ENCODE results near the gene ADAMTS17. TPM values are rescaled to one million over a fixed set of nuclear protein-coding genes. Genes with fewer than 3 reads are reported as not detected.
A peak's percentile ranks its signal among the peaks of the same experiment; 100 is the strongest.

ADAMTS17 gene
- total RNA-seq, 2 experiments from 2014 or later: 0.81 to 1.0 TPM

DNA sequence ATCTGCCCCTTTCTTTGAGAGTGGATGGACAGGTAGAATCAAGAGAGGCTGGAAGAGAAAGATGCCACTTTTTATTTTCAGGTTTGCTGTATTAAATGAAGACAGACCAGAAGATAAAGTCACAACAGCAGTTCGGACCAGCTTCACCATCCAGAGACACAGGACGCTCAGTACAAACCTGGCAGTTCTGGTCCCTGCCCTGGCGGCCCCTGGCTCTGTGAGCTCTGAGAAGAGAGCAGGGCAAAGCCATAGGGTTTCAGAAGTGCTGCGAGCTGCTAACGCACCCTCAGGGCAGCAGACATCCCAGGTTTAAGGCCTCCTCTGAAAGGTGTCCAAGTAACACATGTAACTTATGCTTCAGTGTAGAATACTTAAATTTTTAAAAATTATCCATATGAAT lies 216.8 kb downstream of the ADAMTS17 start:
- intact Hi-C loops (cut with micrococcal nuclease): no loop called here

GRCh38 chr15:100124361-100124760 lies 217.4 kb downstream of the ADAMTS17 start:
- peaks cover 34% of the 10 kb centered on the region for H3K36me3 Mint-ChIP-seq (ENCODE audit: low read depth)
- no peak overlapping the region for H3K4me3 Mint-ChIP-seq
- no peak overlapping the region for H3K27ac Mint-ChIP-seq
- CTCF ChIA-PET: no interaction called here
- intact Hi-C loops (cut with micrococcal nuclease): no loop called here
- no peaks in the 10 kb centered on the region for H3K27me3 Mint-ChIP-seq (ENCODE audit: low read depth)
- H3K4me1 Mint-ChIP-seq (ENCODE audit: low read depth): no peaks in the 10 kb centered on the region
- H3K9me3 Mint-ChIP-seq: peaks cover 22% of the 10 kb centered on the region
- DNase-seq: no peak

More for the DNA sequence above, 216.8 kb downstream of the ADAMTS17 start:
- CTCF ChIA-PET: no interaction called here
- Mint-ChIP-seq H3K4me1 (ENCODE audit: low read depth) (no peaks in the 10 kb centered on the region), H3K27me3 (ENCODE audit: low read depth) (no peaks in the 10 kb centered on the region), H3K9me3 (peaks cover 16% of the 10 kb centered on the region), H3K27ac (no peak overlapping the region), H3K4me3 (no peak overlapping the region), H3K36me3 (ENCODE audit: low read depth) (peaks cover 30% of the 10 kb centered on the region)
- no peak for DNase-seq

GRCh38 chr15:100123611-100124010 lies 218.2 kb downstream of the ADAMTS17 start:
- CTCF ChIA-PET: no interaction called here
- no peak for DNase-seq
- H3K9me3 Mint-ChIP-seq: peaks cover 22% of the 10 kb centered on the region
- no peak overlapping the region for H3K4me3 Mint-ChIP-seq
- intact Hi-C loops (cut with micrococcal nuclease): no loop called here
- H3K36me3 Mint-ChIP-seq (ENCODE audit: low read depth): peaks cover 35% of the 10 kb centered on the region
- no peaks in the 10 kb centered on the region for H3K4me1 Mint-ChIP-seq (ENCODE audit: low read depth)
- H3K27ac Mint-ChIP-seq: no peak overlapping the region
- H3K27me3 Mint-ChIP-seq (ENCODE audit: low read depth): no peaks in the 10 kb centered on the region

DNA sequence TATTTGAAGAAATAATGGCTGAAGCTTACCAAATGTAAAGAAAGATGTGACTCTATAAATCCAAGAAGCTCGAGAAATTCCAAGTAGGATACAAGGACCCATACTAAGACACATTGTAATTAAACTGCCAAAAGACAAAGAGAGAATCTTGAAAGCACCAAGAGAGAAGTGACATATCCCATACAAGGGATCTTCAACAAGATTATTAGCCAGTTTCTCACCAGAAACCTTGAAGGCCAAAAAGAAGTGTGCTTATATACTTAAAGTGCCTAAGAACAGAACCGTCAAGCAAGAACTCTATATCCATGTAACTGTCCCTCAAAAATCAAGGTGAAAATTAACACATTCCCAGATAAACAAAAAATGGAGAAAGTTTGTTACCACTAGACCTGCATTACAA lies 220.5 kb downstream of the ADAMTS17 start:
- Mint-ChIP-seq H3K36me3 (ENCODE audit: low read depth) (peaks cover 33% of the 10 kb centered on the region), H3K4me3 (no peak overlapping the region), H3K27me3 (ENCODE audit: low read depth) (no peaks in the 10 kb centered on the region), H3K9me3 (peaks cover 22% of the 10 kb centered on the region), H3K27ac (no peak overlapping the region), H3K4me1 (ENCODE audit: low read depth) (no peaks in the 10 kb centered on the region)
- intact Hi-C loops (cut with micrococcal nuclease): no loop called here
- DNase-seq: no peak
- CTCF ChIA-PET: no interaction called here

- peaks cover 33% of the 10 kb centered on the region for H3K36me3 Mint-ChIP-seq (ENCODE audit: low read depth)
Observed at GRCh38 chr15:100120111-100120510, 221.7 kb downstream of the ADAMTS17 start.

DNA sequence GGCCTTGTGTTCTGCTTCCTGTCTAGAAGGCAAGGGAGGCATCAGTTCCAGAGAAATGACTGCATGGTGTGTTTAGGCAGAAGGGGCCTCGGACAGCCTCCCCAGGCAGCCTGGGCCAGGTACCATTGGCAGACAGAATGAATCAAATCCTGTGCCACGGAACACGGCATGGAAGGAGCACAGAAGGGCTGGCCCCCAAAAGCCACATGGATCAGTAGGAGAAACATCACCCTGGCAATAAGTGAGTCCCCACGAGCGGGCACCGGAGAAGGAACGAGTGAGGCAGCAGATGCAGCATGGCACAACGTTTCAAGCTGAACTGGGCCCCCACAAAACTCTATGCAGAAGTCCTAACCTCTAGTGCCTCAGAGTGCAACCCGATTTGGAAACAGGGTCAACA lies 223.2 kb downstream of the ADAMTS17 start:
- no peak overlapping the region for H3K4me3 Mint-ChIP-seq
- intact Hi-C loops (cut with micrococcal nuclease): no loop called here
- H3K27ac Mint-ChIP-seq: no peak overlapping the region
- no peak for DNase-seq
- peaks cover 22% of the 10 kb centered on the region for H3K9me3 Mint-ChIP-seq
- peaks cover 10% of the 10 kb centered on the region for H3K4me1 Mint-ChIP-seq (ENCODE audit: low read depth)
- CTCF ChIA-PET: no interaction called here
- no peaks in the 10 kb centered on the region for H3K27me3 Mint-ChIP-seq (ENCODE audit: low read depth)
- peaks cover 31% of the 10 kb centered on the region for H3K36me3 Mint-ChIP-seq (ENCODE audit: low read depth)

More at GRCh38 chr15:100120111-100120510, 221.7 kb downstream of the ADAMTS17 start:
- intact Hi-C loops (cut with micrococcal nuclease): no loop called here
- DNase-seq: no peak
- H3K4me3 Mint-ChIP-seq: no peak overlapping the region
- H3K27ac Mint-ChIP-seq: no peak overlapping the region
- CTCF ChIA-PET: interaction anchor here (1.3 kb wide), 1 partner anchor 12 kb away, joined by 3 read pairs; no protein-coding TSS in a partner anchor
- no peaks in the 10 kb centered on the region for H3K27me3 Mint-ChIP-seq (ENCODE audit: low read depth)
- peaks cover 22% of the 10 kb centered on the region for H3K9me3 Mint-ChIP-seq
- H3K4me1 Mint-ChIP-seq (ENCODE audit: low read depth): no peaks in the 10 kb centered on the region

DNA sequence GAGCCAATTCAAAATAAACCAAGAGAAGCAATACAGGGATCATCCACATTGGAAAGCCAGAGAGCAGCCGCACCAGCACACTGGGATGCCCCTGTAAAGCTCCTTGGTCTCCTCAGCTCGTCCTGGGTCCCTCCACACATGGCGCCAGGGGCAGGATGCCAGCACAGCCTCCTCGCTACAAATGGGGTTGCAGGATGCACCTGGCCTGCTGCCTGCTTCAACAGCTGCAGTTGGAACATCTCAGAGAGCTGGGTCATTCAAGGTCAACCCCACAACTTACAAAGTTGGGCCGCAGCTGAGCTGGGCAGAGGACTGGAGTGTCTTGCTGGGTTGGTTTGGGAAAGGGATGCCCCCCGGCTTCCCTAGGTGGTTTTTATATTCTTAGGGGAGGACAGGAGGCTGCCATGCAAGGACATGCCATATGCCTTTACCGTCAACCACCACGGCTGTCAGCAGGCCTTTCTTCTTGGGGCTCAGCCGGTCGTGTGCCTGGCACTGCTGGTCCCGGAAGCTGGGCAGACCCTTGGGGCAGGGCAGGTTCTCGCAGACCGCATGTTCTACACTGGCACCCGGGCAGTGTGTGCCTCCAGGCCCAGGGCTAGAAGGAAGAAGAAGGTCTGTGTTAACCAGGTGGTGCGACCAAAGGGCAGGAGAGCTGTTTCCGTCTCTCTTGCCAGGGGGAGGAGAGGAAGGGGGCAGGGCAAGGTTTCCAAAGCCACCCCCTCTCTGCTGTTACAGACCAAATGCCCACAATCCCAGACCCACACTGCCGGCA lies 225.2 kb downstream of the ADAMTS17 start:
- H3K36me3 Mint-ChIP-seq (ENCODE audit: low read depth): peaks cover 19% of the 10 kb centered on the region
- CTCF ChIA-PET: interaction anchor here (1.9 kb wide), 1 partner anchor 15 kb away, joined by 6 read pairs; no protein-coding TSS in a partner anchor
- H3K4me1 Mint-ChIP-seq (ENCODE audit: low read depth): peaks cover 24% of the 10 kb centered on the region
- H3K27ac Mint-ChIP-seq: no peak overlapping the region
- H3K4me3 Mint-ChIP-seq: no peak overlapping the region
- no peaks in the 10 kb centered on the region for H3K27me3 Mint-ChIP-seq (ENCODE audit: low read depth)
- intact Hi-C loops (cut with micrococcal nuclease): no loop called here
- peaks cover 15% of the 10 kb centered on the region for H3K9me3 Mint-ChIP-seq
- DNase-seq: no peak

GRCh38 chr15:100115711-100116090 lies 226.1 kb downstream of the ADAMTS17 start:
- CTCF ChIA-PET: interaction anchor here (1.1 to 1.9 kb wide), 2 partner anchors 10 to 16 kb away, joined by 4 to 6 read pairs; no protein-coding TSS in a partner anchor
- intact Hi-C loops (cut with micrococcal nuclease): no loop called here
- peaks cover 33% of the 10 kb centered on the region for H3K4me1 Mint-ChIP-seq (ENCODE audit: low read depth)
- no peak for DNase-seq
- no peak overlapping the region for H3K4me3 Mint-ChIP-seq
- H3K27me3 Mint-ChIP-seq (ENCODE audit: low read depth): no peaks in the 10 kb centered on the region
- H3K36me3 Mint-ChIP-seq (ENCODE audit: low read depth): peaks cover 13% of the 10 kb centered on the region
- peaks cover 9% of the 10 kb centered on the region for H3K9me3 Mint-ChIP-seq
- no peak overlapping the region for H3K27ac Mint-ChIP-seq

DNA sequence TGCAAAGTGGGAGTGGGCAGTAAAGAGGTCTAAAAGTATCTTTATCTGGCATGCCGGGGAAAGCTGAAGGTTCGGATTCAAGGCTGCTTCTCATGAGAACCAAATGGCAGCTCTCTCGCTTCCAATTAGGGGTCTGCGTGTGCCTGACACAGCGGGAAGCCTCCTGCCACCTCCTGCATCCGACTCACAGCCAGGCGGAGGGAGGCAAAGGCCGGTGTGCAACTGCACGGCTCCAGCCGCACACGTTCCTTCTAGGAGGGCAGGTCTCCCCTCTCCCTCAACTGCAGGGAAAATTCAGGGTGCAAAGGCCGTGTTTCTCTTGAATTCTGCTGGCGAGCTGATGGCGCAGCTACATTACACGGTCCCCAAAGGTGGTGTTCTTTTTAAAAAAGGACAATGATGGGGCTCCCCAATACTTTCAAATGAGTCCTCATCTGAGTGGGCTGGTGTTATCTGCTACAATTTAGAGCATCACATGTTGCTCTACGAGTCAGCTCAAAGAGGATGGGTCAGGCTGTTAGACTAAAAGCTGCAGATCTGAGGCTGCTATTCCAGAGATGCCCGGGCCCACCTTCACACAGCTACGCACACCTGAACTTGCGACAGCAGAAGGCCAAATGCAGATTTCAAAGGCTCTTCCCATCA lies 226.6 kb downstream of the ADAMTS17 start:
- Mint-ChIP-seq H3K9me3 (peaks cover 6% of the 10 kb centered on the region), H3K27ac (peak overlapping the region; percentile 16), H3K4me3 (no peak overlapping the region), H3K36me3 (ENCODE audit: low read depth) (peaks cover 8% of the 10 kb centered on the region), H3K27me3 (ENCODE audit: low read depth) (no peaks in the 10 kb centered on the region), H3K4me1 (ENCODE audit: low read depth) (peaks cover 38% of the 10 kb centered on the region)
- CTCF ChIA-PET: interaction anchor here (1.1 kb wide), 1 partner anchor 11 kb away, joined by 4 read pairs; no protein-coding TSS in a partner anchor
- no peak for DNase-seq
- intact Hi-C loops (cut with micrococcal nuclease): no loop called here

DNA sequence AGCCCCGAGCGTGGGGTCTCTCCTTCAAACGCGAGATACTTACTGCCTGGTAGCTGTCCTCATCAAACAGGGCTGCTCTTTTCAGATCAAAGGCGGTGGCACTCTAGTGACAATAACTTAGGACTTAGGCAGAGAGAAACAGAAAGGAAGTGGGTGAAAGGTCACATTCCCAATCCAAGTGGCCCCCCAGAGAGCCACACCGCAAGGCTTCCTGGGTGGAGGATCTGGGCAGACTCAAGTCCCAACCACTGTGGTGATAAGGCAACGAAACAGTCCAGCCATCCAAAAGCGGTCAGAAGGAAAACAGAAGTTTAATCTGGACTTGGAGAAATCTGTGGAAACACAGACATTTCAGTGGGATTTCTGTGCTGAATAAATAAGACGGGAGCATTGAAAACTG lies 227.2 kb downstream of the ADAMTS17 start:
- H3K9me3 Mint-ChIP-seq: peaks cover 2% of the 10 kb centered on the region
- H3K4me3 Mint-ChIP-seq: no peak overlapping the region
- CTCF ChIA-PET: no interaction called here
- H3K27ac Mint-ChIP-seq: peak overlapping the region; percentile 16
- peaks cover 2% of the 10 kb centered on the region for H3K36me3 Mint-ChIP-seq (ENCODE audit: low read depth)
- no peaks in the 10 kb centered on the region for H3K27me3 Mint-ChIP-seq (ENCODE audit: low read depth)
- DNase-seq: no peak
- peaks cover 41% of the 10 kb centered on the region for H3K4me1 Mint-ChIP-seq (ENCODE audit: low read depth)
- intact Hi-C loops (cut with micrococcal nuclease): loop anchor here (5.0 kb wide), 5 partner anchors 157 to 837 kb away; no protein-coding TSS in a partner anchor

DNA sequence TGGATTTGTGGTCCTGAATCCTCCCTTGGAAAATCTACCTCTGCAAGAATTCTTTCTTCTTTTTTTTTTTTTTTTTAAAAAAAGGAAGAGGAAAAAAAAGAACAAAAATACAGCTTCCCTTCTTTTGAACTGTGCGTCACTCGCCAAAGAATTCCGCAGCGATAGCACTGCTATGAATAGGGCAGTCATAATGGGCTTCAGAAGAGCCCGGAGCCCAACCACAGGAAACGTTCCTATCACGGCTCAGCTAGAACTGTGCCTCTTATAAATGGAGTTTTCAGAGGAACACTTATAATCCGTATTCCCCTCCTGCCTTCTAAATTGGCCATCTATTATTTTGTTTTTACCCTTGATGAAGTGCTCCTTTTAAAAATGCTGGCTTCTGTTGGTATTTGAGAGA lies 227.7 kb downstream of the ADAMTS17 start:
- Mint-ChIP-seq H3K27me3 (ENCODE audit: low read depth) (no peaks in the 10 kb centered on the region), H3K4me3 (no peak overlapping the region), H3K27ac (no peak overlapping the region), H3K9me3 (no peaks in the 10 kb centered on the region), H3K4me1 (ENCODE audit: low read depth) (peaks cover 41% of the 10 kb centered on the region), H3K36me3 (ENCODE audit: low read depth) (no peaks in the 10 kb centered on the region)
- intact Hi-C loops (cut with micrococcal nuclease): loop anchor here (5.0 kb wide), 5 partner anchors 157 to 837 kb away; no protein-coding TSS in a partner anchor
- DNase-seq: peak; percentile 43
- CTCF ChIA-PET: interaction anchor here (1.3 kb wide), 1 partner anchor 225 kb away, joined by 4 read pairs; no protein-coding TSS in a partner anchor

GRCh38 chr15:100113351-100114080 lies 228.3 kb downstream of the ADAMTS17 start:
- Mint-ChIP-seq H3K4me1 (ENCODE audit: low read depth) (peaks cover 41% of the 10 kb centered on the region), H3K4me3 (no peak overlapping the region), H3K27me3 (ENCODE audit: low read depth) (no peaks in the 10 kb centered on the region), H3K27ac (no peak overlapping the region), H3K9me3 (no peaks in the 10 kb centered on the region), H3K36me3 (ENCODE audit: low read depth) (no peaks in the 10 kb centered on the region)
- CTCF ChIA-PET: interaction anchor here (1.3 kb wide), 1 partner anchor 225 kb away, joined by 4 read pairs; no protein-coding TSS in a partner anchor
- intact Hi-C loops (cut with micrococcal nuclease): loop anchor here (5.0 kb wide), 5 partner anchors 156 to 836 kb away; no protein-coding TSS in a partner anchor
- no peak for DNase-seq

All from activated naive CD4-positive, alpha-beta T cell treated with anti-CD3 and anti-CD28 coated beads for 36 hours (primary cell).